ENCODE data around the gene RETSAT.

GRCh38 chr2:85369500-85369899 is 15.2 kb upstream of the RETSAT start:
- TF ChIP-seq RCOR1 (IDR thresholded peaks at IDR 0.05; ENCODE audit: insufficient replicate concordance, low read length) = no peak
- no peak for TF ChIP-seq CTCF (conservative IDR thresholded peaks at IDR 0.05; ENCODE audit: low read depth, low read length)
- TF ChIP-seq RAD21 (IDR thresholded peaks at IDR 0.05; ENCODE audit: low read length) = no peak
- no peak for TF ChIP-seq CEBPB (IDR thresholded peaks at IDR 0.05; ENCODE audit: low read depth, low read length)
- TF ChIP-seq POLR2A (IDR thresholded peaks at IDR 0.05; ENCODE audit: low read depth, low read length) = no peak
- no peak for TF ChIP-seq MXI1 (IDR thresholded peaks at IDR 0.05; ENCODE audit: borderline replicate concordance, low read depth, low read length)
- TF ChIP-seq CHD1 (IDR thresholded peaks at IDR 0.05; ENCODE audit: low read depth, low read length) = no peak
- no peak for TF ChIP-seq FOS (IDR thresholded peaks at IDR 0.05; ENCODE audit: low read depth, low read length)
- no peak for TF ChIP-seq BHLHE40 (IDR thresholded peaks at IDR 0.05; ENCODE audit: low read depth, low read length)
- TF ChIP-seq RFX5 (IDR thresholded peaks at IDR 0.05; ENCODE audit: low read depth, low read length) = no peak
- no peak for TF ChIP-seq MAZ (IDR thresholded peaks at IDR 0.05; ENCODE audit: borderline replicate concordance, low read depth, low read length)
- no peak for TF ChIP-seq USF2 (IDR thresholded peaks at IDR 0.05; ENCODE audit: low read depth, low read length)

Data from IMR-90 (cell line).